Activated naive CD4-positive, alpha-beta T cell (primary cell): ENCODE data around the gene GPR152.
"Not testable (repeated sequence)": the region's sequence is repeated elsewhere in the genome, so short reads cannot be mapped to it uniquely, and the experiment has no call there.

Experiments used
- DNase-seq, 4 experiments: peaks; one replicate each; lab custom pipeline; 2025; lab: John Stamatoyannopoulos, UW

Gene GPR152

GRCh38 chr11:67409261-67409666, 43.3 kb downstream of the GPR152 start:
- peak in 2 of 4 experiments; percentile 60 to 67 for DNase-seq

- no peak for DNase-seq
Measured at GRCh38 chr11:67408437-67409200, 43.9 kb downstream of the GPR152 start.

- no peak for DNase-seq
Measured at GRCh38 chr11:67407688-67408163, 44.8 kb downstream of the GPR152 start.

- peak in 1 of 4 experiments; percentile 14 for DNase-seq
Measured at GRCh38 chr11:67406969-67407687, 45.4 kb downstream of the GPR152 start.

GRCh38 chr11:67406420-67406968, 46.0 kb downstream of the GPR152 start:
- DNase-seq, result no peak

- no peak for DNase-seq
Measured at GRCh38 chr11:67405688-67406339, 46.7 kb downstream of the GPR152 start.

- DNase-seq, result peak in 1 of 4 experiments; percentile 24
Measured at GRCh38 chr11:67405196-67405567, 47.3 kb downstream of the GPR152 start.

- peak in 2 of 4 experiments; percentile 19 to 24 for DNase-seq
Measured at GRCh38 chr11:67404515-67405195, 47.9 kb downstream of the GPR152 start.

GRCh38 chr11:67403085-67403484, 49.4 kb downstream of the GPR152 start:
- not testable (repeated sequence) for DNase-seq

GRCh38 chr11:67402192-67402839, 50.2 kb downstream of the GPR152 start:
- DNase-seq, result not testable (repeated sequence)

- peak; percentile 82 to 95 (median 90) for DNase-seq
Measured at GRCh38 chr11:67401495-67402191, 50.9 kb downstream of the GPR152 start, which contains the start of gene PPP1CA. Gene PPP1CA, minus strand, starts transcription at chr11:67401858. Its CDS starts 76 bp downstream, at chr11:67401782.
